Suprapubic skin (tissue), 4 donors: ENCODE data around the gene TMEM31. TPM values are rescaled to one million over a fixed set of nuclear protein-coding genes. Genes with fewer than 3 reads are reported as not detected.

Source experiments
- DNase-seq, 2 donors: peaks; one replicate each; pipeline ENCODE4 v3.0.0-alpha.2; 2019; ENCODE audit warnings: low spot score in 2 of 2
- H3K27ac ChIP-seq: fragments of 200-600 bp; sonication (generic); one replicate; pipeline ENCODE4 v1.5.1; 2019
- H3K27me3 ChIP-seq: fragments of 200-600 bp; sonication (generic); one replicate; pipeline ENCODE4 v1.5.1; 2019
- H3K36me3 ChIP-seq: fragments of 200-600 bp; sonication (generic); one replicate; pipeline ENCODE4 v1.5.1; 2019
- H3K4me1 ChIP-seq: fragments of 200-600 bp; sonication (generic); one replicate; pipeline ENCODE4 v1.5.1; 2019
- H3K4me3 ChIP-seq: fragments of 200-600 bp; sonication (generic); one replicate; pipeline ENCODE4 v1.5.1; 2019; ENCODE audit warnings: mild to moderate bottlenecking
- H3K9me3 ChIP-seq: fragments of 200-600 bp; sonication (generic); one replicate; pipeline ENCODE4 v1.5.1; 2019
- EP300 ChIP-seq: sonication (generic); formaldehyde crosslinking; IDR thresholded peaks from one replicate; pipeline ENCODE4 v1.6.1; 2017; ENCODE audit warnings: antibody characterized with exemption
- POLR2A ChIP-seq, 2 donors: fragments of 450-650 bp; IDR thresholded peaks; one replicate each; pipeline ENCODE4 v1.6.1; 2017; ENCODE audit warnings: antibody characterized with exemption in 2 of 2, mild to moderate bottlenecking in 2 of 2, moderate library complexity in 2 of 2
- POLR2AphosphoS5 ChIP-seq, 3 donors: sonication (generic); formaldehyde crosslinking; IDR thresholded peaks; one replicate each; pipeline ENCODE4 v1.6.1; 2017; ENCODE audit warnings: antibody characterized with exemption in 3 of 3
- whole genome bisulfite sequencing: methylation state at CpG from one replicate; pipeline ENCODE4 v1.1.5; 2018; 5-methylcytosine and 5-hydroxymethylcytosine counted together
- total RNA-seq, 4 donors: library from RNA; depleted of rRNA; stranded (reverse); fragments of >200 nt; gene quantifications; one replicate each; pipeline ENCODE4 v1.1.0, GENCODE V29; 2016
- TF ChIP-seq, protein P1 (sequence below), 2 donors: fragments of 200-600 bp in 1 of 2; fragments of 450-650 bp in 1 of 2; sonication (generic) in 1 of 2; IDR thresholded peaks; one replicate each; pipeline ENCODE4 v1.5.1; 2016 to 2019; ENCODE audit warnings: antibody characterized with exemption in 2 of 2, mild to moderate bottlenecking in 1 of 2, moderate library complexity in 1 of 2

The TMEM31 gene
- total RNA-seq, 4 donors from 2014 or later, result not detected

DNA sequence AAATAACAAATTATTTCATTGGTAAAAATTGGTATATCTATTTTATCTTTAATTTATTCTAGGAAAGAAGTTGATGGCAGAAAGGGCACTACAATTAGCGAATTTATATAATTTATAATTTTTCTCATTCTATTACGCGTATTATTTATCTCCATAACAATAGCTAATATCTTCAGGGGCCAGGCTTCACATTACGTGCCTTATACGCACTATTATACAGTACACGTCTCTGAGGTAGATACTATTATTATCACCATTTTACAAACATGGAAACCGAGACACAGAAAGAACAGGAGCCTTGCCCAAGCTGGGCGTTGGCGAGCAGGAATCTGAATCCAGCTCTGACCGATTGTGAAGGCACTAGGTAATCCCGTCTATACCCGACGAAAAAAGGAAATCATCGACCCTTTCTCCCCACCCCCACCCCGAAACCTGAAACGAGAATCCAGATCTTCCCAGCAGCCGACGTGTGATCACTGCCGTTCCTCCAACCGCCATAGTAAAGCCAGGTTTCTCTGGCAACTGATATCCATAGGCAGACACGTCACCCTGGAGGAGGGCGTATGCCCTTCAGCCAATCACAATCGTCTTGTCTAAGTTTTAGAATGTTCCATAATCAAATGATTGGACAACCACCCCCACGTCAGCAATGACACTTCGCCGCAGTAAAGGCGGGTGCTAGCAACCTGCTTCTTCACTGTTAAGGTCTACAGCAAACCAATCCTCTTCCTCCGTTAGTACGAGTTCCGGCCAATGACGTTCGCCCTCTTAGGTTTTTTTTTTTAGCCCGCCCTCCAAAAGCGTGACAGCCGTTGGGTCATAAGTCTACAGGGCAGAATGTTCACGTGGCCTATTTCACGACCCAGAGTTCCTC, 24.3 kb upstream of the TMEM31 start, which contains the start of gene MORF4L2:
MORF4L2 (minus strand) TSS at position 501 of the 874 bp plus-strand sequence. CDS start 9,672 bp downstream, outside the sequence.
- peak; percentile 46 to 80 (median 74) for TF ChIP-seq POLR2AphosphoS5 (IDR thresholded peaks at IDR 0.05)
- TF ChIP-seq, protein P1, sequence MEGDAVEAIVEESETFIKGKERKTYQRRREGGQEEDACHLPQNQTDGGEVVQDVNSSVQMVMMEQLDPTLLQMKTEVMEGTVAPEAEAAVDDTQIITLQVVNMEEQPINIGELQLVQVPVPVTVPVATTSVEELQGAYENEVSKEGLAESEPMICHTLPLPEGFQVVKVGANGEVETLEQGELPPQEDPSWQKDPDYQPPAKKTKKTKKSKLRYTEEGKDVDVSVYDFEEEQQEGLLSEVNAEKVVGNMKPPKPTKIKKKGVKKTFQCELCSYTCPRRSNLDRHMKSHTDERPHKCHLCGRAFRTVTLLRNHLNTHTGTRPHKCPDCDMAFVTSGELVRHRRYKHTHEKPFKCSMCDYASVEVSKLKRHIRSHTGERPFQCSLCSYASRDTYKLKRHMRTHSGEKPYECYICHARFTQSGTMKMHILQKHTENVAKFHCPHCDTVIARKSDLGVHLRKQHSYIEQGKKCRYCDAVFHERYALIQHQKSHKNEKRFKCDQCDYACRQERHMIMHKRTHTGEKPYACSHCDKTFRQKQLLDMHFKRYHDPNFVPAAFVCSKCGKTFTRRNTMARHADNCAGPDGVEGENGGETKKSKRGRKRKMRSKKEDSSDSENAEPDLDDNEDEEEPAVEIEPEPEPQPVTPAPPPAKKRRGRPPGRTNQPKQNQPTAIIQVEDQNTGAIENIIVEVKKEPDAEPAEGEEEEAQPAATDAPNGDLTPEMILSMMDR (IDR thresholded peaks at IDR 0.05), result no peak
- peak; percentile 67 to 84 for TF ChIP-seq POLR2A (IDR thresholded peaks at IDR 0.05)
- TF ChIP-seq EP300, result no peak
- Histone ChIP-seq H3K27me3 (no peaks in the 10 kb centered on the region), H3K4me1 (peaks cover 8% of the 10 kb centered on the region), H3K9me3 (no peaks in the 10 kb centered on the region), H3K36me3 (peaks cover 8% of the 10 kb centered on the region), H3K4me3 (peak within 1 kb of the TSS; percentile 60), H3K27ac (peak within 1 kb of the TSS; percentile 92)
- peak; percentile 93 to 95 for DNase-seq
- 23% methylated on average over 36 of the region's 37 CpGs for WGBS

DNA sequence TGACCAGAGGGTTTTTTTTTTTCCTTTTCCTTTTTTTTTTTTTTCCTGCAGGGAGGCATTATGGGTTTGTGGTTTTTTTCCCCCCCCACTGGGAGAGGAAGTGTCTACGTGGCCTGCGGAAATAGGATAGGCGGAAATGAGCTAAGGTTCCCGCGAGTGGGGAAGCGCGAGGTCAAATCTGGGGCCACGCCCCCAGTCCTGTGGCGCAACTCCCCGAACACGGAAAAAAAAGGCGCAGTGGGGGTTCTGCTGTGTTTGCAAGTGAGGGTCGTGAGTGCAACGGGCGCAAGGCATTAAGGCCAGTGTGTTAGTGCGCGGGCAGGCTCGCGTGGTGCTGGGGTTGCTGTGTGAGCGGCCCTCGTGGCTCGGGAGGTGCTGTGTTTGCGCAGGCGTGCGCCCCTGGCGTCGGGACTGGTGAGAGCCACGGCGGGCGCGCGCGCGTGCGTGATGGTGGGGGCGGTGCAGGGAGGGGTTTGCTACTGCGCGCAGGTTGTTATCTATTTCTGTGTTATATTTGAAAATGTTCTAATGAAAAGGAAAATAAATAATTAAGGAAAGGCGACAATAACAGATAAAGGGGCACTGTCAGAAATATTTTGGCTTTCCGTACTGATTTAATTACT, 23.5 kb upstream of the TMEM31 start:
- peak; percentile 36 to 61 (median 48) for TF ChIP-seq POLR2AphosphoS5 (IDR thresholded peaks at IDR 0.05)
- peak in 1 of 2 donors; percentile 33 for TF ChIP-seq POLR2A (IDR thresholded peaks at IDR 0.05)
- no peak for TF ChIP-seq EP300
- TF ChIP-seq, protein P1 (IDR thresholded peaks at IDR 0.05), result peak; percentile 23 to 48
- Histone ChIP-seq H3K27ac (peak overlapping the region; percentile 92), H3K4me1 (peaks cover 8% of the 10 kb centered on the region), H3K4me3 (peak overlapping the region; percentile 60), H3K36me3 (peaks cover 5% of the 10 kb centered on the region), H3K27me3 (no peaks in the 10 kb centered on the region), H3K9me3 (no peaks in the 10 kb centered on the region)
- peak; percentile 91 to 93 for DNase-seq
- 26% methylated on average over 40 of the region's 40 CpGs for WGBS

DNA sequence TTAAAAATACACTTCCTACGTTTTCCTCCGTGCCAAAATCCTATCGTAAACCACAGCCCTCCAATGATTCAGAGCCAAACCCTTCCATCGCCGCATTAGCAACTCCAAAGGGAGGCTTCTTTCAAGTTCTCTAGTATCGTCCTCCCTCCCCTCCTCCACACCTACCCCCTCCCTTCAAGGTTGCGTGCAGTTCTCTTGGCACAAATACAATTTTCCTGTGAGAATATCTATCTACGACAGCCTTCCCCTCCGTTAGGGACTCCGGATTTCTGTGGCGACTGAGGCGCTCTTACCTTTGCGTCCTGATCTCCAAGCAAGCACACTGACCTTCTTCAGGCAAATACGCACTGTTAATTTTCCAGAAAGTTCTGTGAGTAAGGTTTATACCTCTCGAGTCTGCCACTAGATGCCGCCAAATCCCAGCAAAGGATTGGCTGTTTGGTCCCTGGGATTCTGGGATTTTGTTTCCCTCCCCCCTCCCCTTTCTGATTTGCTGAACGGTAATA, 23.0 kb upstream of the TMEM31 start:
- Histone ChIP-seq H3K4me1 (peaks cover 8% of the 10 kb centered on the region), H3K27me3 (no peaks in the 10 kb centered on the region), H3K27ac (peak overlapping the region; percentile 92), H3K36me3 (peaks cover 5% of the 10 kb centered on the region), H3K4me3 (peak overlapping the region; percentile 60), H3K9me3 (no peaks in the 10 kb centered on the region)
- DNase-seq, result peak; percentile 74 to 76
- 19% methylated on average over 17 of the region's 17 CpGs for WGBS
- TF ChIP-seq, protein P1 (IDR thresholded peaks at IDR 0.05), result peak; percentile 44 to 60
- TF ChIP-seq POLR2AphosphoS5 (IDR thresholded peaks at IDR 0.05), result no peak

DNA sequence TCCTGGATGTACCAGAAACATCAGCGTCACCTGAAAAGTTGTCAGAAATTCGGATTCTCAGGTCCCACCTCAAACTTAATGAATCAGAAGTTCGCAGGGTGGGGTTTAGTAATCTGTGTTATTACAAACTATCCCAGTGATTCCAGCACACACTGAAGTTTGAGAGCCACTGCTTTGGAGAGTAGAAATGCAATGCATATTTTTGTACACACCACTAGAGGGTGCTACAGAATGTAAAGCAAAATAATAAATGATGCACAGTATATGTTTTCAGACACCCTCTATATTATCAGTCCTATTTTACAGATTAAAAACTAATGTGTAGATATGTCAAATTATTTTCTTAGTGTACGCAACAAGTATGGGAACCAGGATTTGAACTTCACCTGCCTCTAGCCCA, 21.8 kb upstream of the TMEM31 start:
- WGBS, result 40% methylated on average over 4 of the region's 4 CpGs
- DNase-seq, result no peak
- Histone ChIP-seq H3K9me3 (no peaks in the 10 kb centered on the region), H3K27ac (no peak overlapping the region), H3K4me1 (peaks cover 8% of the 10 kb centered on the region), H3K4me3 (no peak overlapping the region), H3K36me3 (no peaks in the 10 kb centered on the region), H3K27me3 (no peaks in the 10 kb centered on the region)
- TF ChIP-seq POLR2AphosphoS5 (IDR thresholded peaks at IDR 0.05), result no peak
- TF ChIP-seq, protein P1 (IDR thresholded peaks at IDR 0.05), result peak in 1 of 2 donors; percentile 49

DNA sequence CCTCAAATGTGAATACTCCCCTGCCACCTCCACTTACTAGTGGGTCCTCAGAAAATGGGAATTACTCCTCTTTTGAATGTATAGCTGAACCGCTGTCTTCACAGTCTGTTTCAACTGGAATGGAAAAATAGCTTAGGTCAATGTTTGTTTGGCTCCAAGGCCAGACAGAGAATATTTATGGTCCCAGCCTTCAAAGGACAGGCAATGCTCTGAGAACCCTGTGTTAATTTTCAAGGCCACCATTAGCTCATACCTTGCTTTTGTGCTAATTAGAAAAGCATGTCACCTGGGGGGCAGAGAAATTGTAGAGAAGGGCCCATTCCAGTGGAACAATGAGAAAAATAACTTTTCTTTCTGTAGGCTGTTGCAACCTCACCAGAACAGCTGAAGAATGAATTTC, 19.6 kb upstream of the TMEM31 start:
- 85% methylated on average over 1 of the region's 1 CpG for WGBS
- DNase-seq, result no peak
- no peaks in the 10 kb centered on the region for H3K36me3 ChIP-seq
- no peaks in the 10 kb centered on the region for H3K4me1 ChIP-seq
- no peaks in the 10 kb centered on the region for H3K9me3 ChIP-seq
- H3K27ac ChIP-seq, result no peak overlapping the region
- TF ChIP-seq EP300 (no peak), POLR2A (IDR thresholded peaks at IDR 0.05) (no peak), POLR2AphosphoS5 (IDR thresholded peaks at IDR 0.05) (no peak)
- TF ChIP-seq, protein P1 (IDR thresholded peaks at IDR 0.05), result no peak
- no peak overlapping the region for H3K4me3 ChIP-seq
- no peaks in the 10 kb centered on the region for H3K27me3 ChIP-seq
